Gastroesophageal sphincter (tissue), 4 donors: Measurements from ENCODE around the gene MMP25. TPM values are rescaled to one million over a fixed set of nuclear protein-coding genes. Genes with fewer than 3 reads are reported as not detected.
"Not testable (repeated sequence)": the region's sequence is repeated elsewhere in the genome, so short reads cannot be mapped to it uniquely, and the experiment has no call there.

Source experiments
- ATAC-seq: fragments of 150-250 bp; one replicate; pipeline ENCODE4 v1.9.1; 2016; ENCODE audit warnings: mild to moderate bottlenecking, moderate library complexity
- H3K27ac ChIP-seq, 4 donors: fragments of 200-600 bp; sonication (generic) in 3 of 4; 1 replicate in 3 of 4; 2 replicates in 1 of 4; pipeline ENCODE4 v1.5.1; 2016 to 2019
- H3K27me3 ChIP-seq: fragments of 200-600 bp; sonication (generic); one replicate; pipeline ENCODE4 v1.5.1; 2019
- H3K36me3 ChIP-seq, 2 donors: fragments of 200-600 bp; sonication (generic); one replicate each; pipeline ENCODE4 v1.5.1; 2019; ENCODE audit warnings: control low read depth in 1 of 2
- H3K4me1 ChIP-seq, 3 donors: fragments of 200-600 bp; sonication (generic); 1 replicate in 2 of 3; 2 replicates in 1 of 3; pipeline ENCODE4 v1.5.1; 2016 to 2019; ENCODE audit warnings: control low read depth in 2 of 3
- H3K4me3 ChIP-seq, 2 donors: fragments of 200-600 bp; sonication (generic); one replicate each; pipeline ENCODE4 v1.5.1; 2019; ENCODE audit warnings: mild to moderate bottlenecking in 1 of 2, moderate library complexity in 1 of 2
- H3K9me3 ChIP-seq, 3 donors: fragments of 200-600 bp; sonication (generic); one replicate each; pipeline ENCODE4 v1.5.1; 2017 to 2019; ENCODE audit warnings: control low read depth in 2 of 3
- EP300 ChIP-seq: sonication (generic); formaldehyde crosslinking; IDR thresholded peaks from one replicate; pipeline ENCODE4 v1.6.1; 2017; ENCODE audit warnings: antibody characterized with exemption, mild to moderate bottlenecking
- POLR2A ChIP-seq, 2 donors: fragments of 450-650 bp; IDR thresholded peaks; one replicate each; pipeline ENCODE4 v1.6.1; 2017; ENCODE audit warnings: antibody characterized with exemption in 2 of 2, mild to moderate bottlenecking in 2 of 2, moderate library complexity in 1 of 2
- POLR2AphosphoS5 ChIP-seq: sonication (generic); formaldehyde crosslinking; IDR thresholded peaks from one replicate; pipeline ENCODE4 v1.6.1; 2017; ENCODE audit warnings: antibody characterized with exemption
- WGBS, 2 donors: methylation state at CpG; one replicate each; pipeline ENCODE4 v1.1.5; 2018; ENCODE audit warnings: low coverage in 1 of 2; 5-methylcytosine and 5-hydroxymethylcytosine counted together
- total RNA-seq, 4 donors: library from RNA; depleted of rRNA; stranded (reverse); fragments of >200 nt; gene quantifications; one replicate each; pipeline ENCODE4 v1.1.0, GENCODE V29; 2016
- TF ChIP-seq, protein P1 (sequence below), 4 experiments: fragments of 200-600 bp in 2 of 4; fragments of 450-650 bp in 2 of 4; sonication (generic) in 1 of 4; IDR thresholded peaks; one replicate each; pipeline ENCODE4 v1.5.1; 2017 to 2019; ENCODE audit warnings: antibody characterized with exemption in 4 of 4, mild to moderate bottlenecking in 2 of 4, moderate library complexity in 2 of 4

MMP25 gene
- total RNA-seq, 4 donors from 2014 or later, result 1.6 to 2.6 TPM; not detected in 2

DNA sequence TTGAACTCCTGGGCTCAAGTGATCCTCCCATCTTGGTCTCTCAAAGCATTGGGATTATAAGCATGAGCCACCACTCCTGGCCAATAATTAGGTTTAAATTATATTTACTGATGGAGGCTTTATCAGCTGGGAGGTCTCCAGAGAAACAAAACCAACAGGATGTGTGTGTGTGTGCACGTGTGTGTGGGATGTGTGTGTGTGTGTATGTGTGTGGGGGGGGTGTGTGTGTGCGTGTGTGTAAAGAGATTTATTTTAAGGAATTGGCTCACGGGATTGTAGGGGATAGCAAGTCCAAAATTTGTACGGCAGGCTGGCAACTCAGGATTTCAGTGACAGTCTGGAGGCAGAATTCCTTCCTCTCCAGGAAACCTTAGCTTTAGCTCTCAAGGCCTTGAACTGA is 4.6 kb downstream of the MMP25 start:
- peaks cover 63% of the 10 kb centered on the region for H3K27me3 ChIP-seq
- H3K27ac ChIP-seq, result no peak overlapping the region
- H3K9me3 ChIP-seq, result no peaks in the 10 kb centered on the region
- TF ChIP-seq POLR2AphosphoS5, result no peak
- TF ChIP-seq, protein P1, sequence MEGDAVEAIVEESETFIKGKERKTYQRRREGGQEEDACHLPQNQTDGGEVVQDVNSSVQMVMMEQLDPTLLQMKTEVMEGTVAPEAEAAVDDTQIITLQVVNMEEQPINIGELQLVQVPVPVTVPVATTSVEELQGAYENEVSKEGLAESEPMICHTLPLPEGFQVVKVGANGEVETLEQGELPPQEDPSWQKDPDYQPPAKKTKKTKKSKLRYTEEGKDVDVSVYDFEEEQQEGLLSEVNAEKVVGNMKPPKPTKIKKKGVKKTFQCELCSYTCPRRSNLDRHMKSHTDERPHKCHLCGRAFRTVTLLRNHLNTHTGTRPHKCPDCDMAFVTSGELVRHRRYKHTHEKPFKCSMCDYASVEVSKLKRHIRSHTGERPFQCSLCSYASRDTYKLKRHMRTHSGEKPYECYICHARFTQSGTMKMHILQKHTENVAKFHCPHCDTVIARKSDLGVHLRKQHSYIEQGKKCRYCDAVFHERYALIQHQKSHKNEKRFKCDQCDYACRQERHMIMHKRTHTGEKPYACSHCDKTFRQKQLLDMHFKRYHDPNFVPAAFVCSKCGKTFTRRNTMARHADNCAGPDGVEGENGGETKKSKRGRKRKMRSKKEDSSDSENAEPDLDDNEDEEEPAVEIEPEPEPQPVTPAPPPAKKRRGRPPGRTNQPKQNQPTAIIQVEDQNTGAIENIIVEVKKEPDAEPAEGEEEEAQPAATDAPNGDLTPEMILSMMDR (IDR thresholded peaks at IDR 0.05), result no peak
- no peak for TF ChIP-seq POLR2A (IDR thresholded peaks at IDR 0.05)
- no peak for TF ChIP-seq EP300
- no peak overlapping the region for H3K4me3 ChIP-seq
- H3K36me3 ChIP-seq, result no peaks in the 10 kb centered on the region
- ATAC-seq, result no peak
- 24 to 28% methylated on average over 4 of the region's 4 CpGs for WGBS, 2 donors
- peaks cover 0 to 14% (median 10%) of the 10 kb centered on the region in 3 donors for H3K4me1 ChIP-seq

DNA sequence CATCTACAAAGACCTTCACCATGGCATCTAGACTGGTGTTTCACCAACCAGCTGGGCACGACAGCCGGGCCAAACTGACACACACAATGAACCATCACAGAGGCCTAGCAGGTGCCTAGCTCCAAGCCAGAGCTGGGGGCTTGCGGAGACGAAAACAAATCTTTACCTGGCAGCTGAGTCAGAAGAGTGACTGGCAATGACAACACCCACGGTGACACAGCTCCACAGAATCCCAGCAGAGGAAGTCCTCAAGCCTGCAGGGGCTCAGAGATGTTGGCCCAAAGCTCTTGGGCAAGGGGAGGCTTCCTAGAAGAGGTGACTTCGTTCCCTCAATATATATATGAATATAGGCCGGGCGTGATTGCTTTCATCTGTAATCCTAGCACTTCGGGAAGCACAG is 5.1 kb downstream of the MMP25 start:
- Histone ChIP-seq H3K36me3 (no peaks in the 10 kb centered on the region), H3K4me3 (no peak overlapping the region), H3K27ac (no peak overlapping the region), H3K4me1 (peaks cover 0 to 9% (median 6%) of the 10 kb centered on the region in 3 donors), H3K27me3 (peaks cover 58% of the 10 kb centered on the region), H3K9me3 (no peaks in the 10 kb centered on the region)
- WGBS, 2 donors, result 80 to 90% methylated on average over 1 to 9 of the region's 9 CpGs
- TF ChIP-seq EP300 (no peak), POLR2A (IDR thresholded peaks at IDR 0.05) (no peak), POLR2AphosphoS5 (no peak)
- TF ChIP-seq, protein P1 (IDR thresholded peaks at IDR 0.05), result no peak
- ATAC-seq, result no peak

DNA sequence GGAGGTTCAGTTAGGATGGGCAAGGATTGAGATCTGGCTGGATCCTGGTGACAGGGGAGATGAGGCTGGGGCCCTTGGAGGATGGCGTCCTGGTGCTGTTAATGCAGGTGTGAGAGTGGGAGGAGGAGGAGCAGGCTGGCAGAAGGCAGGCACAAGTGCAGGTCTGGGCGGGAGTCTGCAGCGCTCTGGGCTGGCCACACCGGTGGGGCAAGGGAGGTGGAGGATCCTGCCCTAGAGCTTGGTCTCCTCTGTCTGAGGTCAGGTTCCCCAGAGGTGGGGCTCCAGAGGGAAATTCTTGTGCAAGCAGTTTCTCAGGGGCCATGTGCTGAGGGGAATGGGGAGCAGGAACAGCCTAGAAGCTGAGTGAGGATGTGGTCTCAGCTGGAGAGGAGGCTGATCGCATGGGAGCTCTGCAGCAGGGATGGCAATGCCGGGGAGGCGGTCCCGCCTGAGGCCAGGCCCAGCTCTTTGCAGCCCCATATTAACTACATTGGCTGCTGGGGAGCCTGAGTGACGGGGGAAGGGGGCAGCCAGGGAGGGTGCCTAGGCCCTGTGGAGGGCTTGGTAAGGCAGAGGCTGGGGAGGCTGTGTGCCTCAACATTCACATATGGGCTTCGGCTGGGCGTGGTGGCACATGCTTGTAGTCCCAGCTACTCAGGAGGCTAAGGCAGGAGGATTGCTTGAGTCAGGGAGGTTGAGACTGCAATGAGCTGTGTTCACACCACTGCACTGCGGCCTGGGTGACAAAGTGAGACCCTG is 6.4 kb downstream of the MMP25 start:
- H3K27me3 ChIP-seq, result peaks cover 46% of the 10 kb centered on the region
- H3K4me1 ChIP-seq, H3K4me3 ChIP-seq, ATAC-seq, H3K27ac ChIP-seq, H3K9me3 ChIP-seq, H3K36me3 ChIP-seq: not testable (repeated sequence)
- 67% methylated on average over 3 of the region's 12 CpGs; no CpG with 5 or more reads in 1 of the 2 donors for WGBS, 2 donors

DNA sequence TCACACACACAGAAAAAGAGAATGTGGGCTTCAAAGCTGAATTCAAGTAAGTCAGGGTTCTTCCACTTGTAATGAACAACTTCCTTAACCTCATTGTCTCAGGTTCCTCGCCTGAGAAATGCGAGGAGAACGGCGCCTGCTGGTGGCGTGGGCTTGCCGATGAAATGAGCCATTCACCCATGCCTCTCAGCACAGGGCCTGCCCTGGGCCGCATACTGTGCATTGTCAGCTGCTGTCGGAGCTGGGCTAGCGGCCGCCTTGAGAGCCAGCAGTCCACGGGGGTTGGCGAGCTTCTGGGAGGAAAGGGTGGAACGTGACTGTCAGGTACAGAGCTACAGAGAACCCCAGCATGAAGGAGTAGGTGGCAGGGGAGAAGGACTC is 7.0 kb downstream of the MMP25 start:
- not testable (repeated sequence) for ATAC-seq, H3K4me3 ChIP-seq, H3K9me3 ChIP-seq, H3K27ac ChIP-seq, H3K4me1 ChIP-seq, H3K36me3 ChIP-seq
- WGBS, 2 donors, result no CpG with 5 or more reads among the region's 13 CpGs
- H3K27me3 ChIP-seq, result peaks cover 46% of the 10 kb centered on the region

DNA sequence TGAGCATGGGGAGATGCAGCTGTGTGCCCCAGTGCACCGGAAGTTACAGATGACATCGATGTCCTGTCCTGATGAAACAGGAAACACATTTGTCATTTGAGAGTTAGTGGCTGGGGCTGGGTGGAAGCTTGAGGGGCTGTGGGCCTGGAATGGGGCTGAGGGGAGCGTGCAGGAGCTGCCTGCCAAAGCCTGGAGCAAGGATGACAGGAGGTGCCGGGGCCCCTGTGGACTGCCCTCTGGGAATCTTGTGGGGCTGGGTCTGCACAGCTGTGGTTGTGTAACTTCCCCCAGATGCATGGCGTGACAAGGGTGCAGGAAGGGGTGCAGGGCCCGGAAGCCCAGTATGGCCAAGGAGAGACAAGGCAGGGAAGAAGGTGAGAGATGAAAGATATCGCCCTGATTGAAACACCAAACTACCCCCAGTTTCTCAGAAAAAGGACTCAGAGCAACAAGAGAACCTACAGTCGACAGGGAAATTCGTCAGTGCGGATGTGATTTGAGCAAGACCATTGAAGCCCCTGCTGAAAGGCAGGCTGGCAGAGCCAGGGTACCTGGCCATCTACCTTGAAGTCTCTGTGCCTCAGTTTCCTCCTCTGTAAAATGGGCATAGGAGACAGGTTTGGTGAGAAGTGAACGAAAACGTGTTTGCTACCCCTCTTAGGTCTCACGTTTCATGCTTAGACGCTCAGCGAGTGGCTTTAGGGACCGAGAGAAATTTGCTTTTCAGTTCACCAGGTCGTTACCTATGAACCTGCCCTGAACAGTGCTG is 8.8 kb downstream of the MMP25 start:
- ATAC-seq, result no peak
- Histone ChIP-seq H3K27me3 (peaks cover 36% of the 10 kb centered on the region), H3K4me1 (peaks cover 0 to 22% (median 11%) of the 10 kb centered on the region in 3 donors), H3K36me3 (no peaks in the 10 kb centered on the region), H3K4me3 (no peak overlapping the region), H3K27ac (no peak overlapping the region), H3K9me3 (no peaks in the 10 kb centered on the region)
- TF ChIP-seq POLR2AphosphoS5 (no peak), EP300 (no peak), POLR2A (IDR thresholded peaks at IDR 0.05) (no peak)
- TF ChIP-seq, protein P1 (IDR thresholded peaks at IDR 0.05), result no peak
- 75 to 82% methylated on average over 7 to 15 of the region's 17 CpGs for WGBS, 2 donors

DNA sequence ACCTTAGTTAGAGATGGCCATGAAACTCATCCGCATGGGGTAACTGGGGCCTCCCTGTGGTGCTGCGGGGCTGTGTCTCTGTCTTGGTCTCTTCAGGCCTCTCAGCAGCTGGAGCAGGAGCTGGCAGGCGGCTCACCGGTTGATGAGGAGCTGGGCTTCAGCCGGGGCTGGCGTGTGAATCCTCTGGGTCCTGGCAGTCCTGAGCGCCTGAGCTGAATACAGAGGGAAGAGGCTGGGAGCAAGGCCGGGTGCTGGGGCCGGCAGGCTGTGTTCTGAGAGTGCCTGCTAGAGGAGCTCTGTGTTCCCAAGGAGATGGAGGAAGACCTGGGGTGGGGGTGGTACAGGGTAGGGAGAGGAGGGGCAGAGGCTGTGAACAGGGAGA is 9.4 kb downstream of the MMP25 start:
- not testable (repeated sequence) for H3K27ac ChIP-seq
- H3K4me1 ChIP-seq, result peaks cover 0 to 25% (median 11%) of the 10 kb centered on the region in 3 donors

More for the DNA sequence above, 9.4 kb downstream of the MMP25 start:
- not testable (repeated sequence) for H3K36me3 ChIP-seq, H3K9me3 ChIP-seq, ATAC-seq, H3K4me3 ChIP-seq
- peaks cover 30% of the 10 kb centered on the region for H3K27me3 ChIP-seq
- no CpG with 5 or more reads among the region's 9 CpGs for WGBS, 2 donors
